Lower lobe of right lung (tissue), 2 donors: ENCODE measurements around the gene ROBO1. TPM values are rescaled to one million over a fixed set of nuclear protein-coding genes. Genes with fewer than 3 reads are reported as not detected.

Experiments
- ATAC-seq, 2 donors: fragments of 200-7000 bp; cut with Tn5 transposase; one replicate each; pipeline ENCODE4 v1.9.1; 2020 to 2022; ENCODE audit warnings: mild to moderate bottlenecking in 2 of 2, moderate library complexity in 2 of 2
- DNase-seq: peaks from one replicate; pipeline ENCODE4 v3.0.0-alpha.2; 2020
- H3K27ac ChIP-seq: fragments of 200-600 bp; one replicate; pipeline ENCODE4 v1.8.0; 2022
- H3K27me3 ChIP-seq: fragments of 200-600 bp; one replicate; pipeline ENCODE4 v1.8.0; 2022; ENCODE audit warnings: low read depth
- H3K36me3 ChIP-seq: fragments of 200-600 bp; one replicate; pipeline ENCODE4 v1.8.0; 2022; ENCODE audit warnings: mild to moderate bottlenecking
- H3K4me1 ChIP-seq: fragments of 200-600 bp; one replicate; pipeline ENCODE4 v1.8.0; 2022
- H3K4me3 ChIP-seq: fragments of 200-600 bp; one replicate; pipeline ENCODE4 v1.8.0; 2022; ENCODE audit warnings: mild to moderate bottlenecking
- H3K9me3 ChIP-seq: fragments of 200-600 bp; one replicate; pipeline ENCODE4 v1.8.0; 2022
- CTCF ChIP-seq: fragments of 200-600 bp; IDR thresholded peaks from one replicate; pipeline ENCODE4 v1.8.0; 2022; ENCODE audit warnings: antibody characterized with exemption, mild to moderate bottlenecking
- intact Hi-C: fragments of 100-400 bp; cut with DNase I; formaldehyde crosslinking; loops from one replicate; pipeline ENCODE4 v1.11.0; 2022
- total RNA-seq: library from RNA; stranded (reverse); fragmentation: NEBNext Ultra II Directional; extraction: Animal tissue kit (Norgen Biotek cat#: 25700); gene quantifications from one replicate; pipeline ENCODE4 v1.2.1, GENCODE V29; 2021
- donor health status: DM: no; HTN: yes; CAD: no; lungs with severe emphysema.

ROBO1 gene
- total RNA-seq, 1 donor from 2014 or later = 14.8 TPM

- Histone ChIP-seq H3K9me3 (no peaks in the 10 kb centered on the region), H3K4me1 (no peaks in the 10 kb centered on the region)
- ATAC-seq = no peak
These were observed 900.1 kb downstream of the ROBO1 start for GRCh38 chr3:78867409-78868372.

DNA sequence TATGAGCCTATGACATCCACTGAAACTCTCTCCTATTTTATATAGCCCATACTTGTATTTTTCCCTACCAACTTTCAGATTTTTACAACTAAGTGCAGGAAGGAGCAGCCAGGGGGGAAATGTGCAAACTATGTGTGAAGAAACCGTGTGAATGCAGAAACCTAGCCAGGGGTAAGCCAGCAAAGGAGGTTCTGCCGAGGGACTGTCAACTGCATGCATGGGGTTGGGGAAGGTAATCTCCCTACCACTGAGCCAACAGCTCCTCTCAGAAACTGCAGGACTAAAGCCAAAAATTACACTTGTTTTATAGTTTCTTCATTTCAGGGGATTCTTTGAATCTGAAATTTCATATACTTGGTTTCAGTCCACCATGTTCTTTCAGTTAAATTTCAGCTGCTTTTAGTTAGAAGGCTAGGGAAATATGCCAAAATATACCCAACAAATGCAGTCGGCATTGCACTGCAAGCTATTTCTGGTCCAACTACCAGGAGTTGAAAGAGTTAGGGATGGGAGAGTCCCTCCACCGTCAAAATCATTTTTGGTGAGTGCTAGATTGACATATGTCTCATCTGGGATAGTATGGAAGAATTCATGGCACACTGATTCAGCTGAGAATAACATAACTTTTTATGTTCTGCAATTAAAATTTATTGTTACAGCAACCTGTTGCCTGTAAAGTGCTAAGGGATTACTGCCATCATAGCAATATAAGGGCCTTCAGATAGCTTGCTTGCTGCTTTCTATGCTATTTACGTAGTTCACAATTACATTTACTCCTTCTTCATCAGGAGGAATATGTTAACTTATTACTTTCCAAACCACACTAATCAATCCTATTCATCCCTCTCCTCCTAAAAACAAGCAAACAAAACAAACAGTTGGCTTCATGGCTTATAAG, 904.2 kb downstream of the ROBO1 start:
- intact Hi-C loops = no loop called here

More at GRCh38 chr3:78867409-78868372, 900.1 kb downstream of the ROBO1 start:
- Histone ChIP-seq H3K27ac (no peak overlapping the region), H3K4me3 (no peak overlapping the region), H3K36me3 (no peaks in the 10 kb centered on the region), H3K27me3 (no peaks in the 10 kb centered on the region)
- DNase-seq = no peak
- intact Hi-C loops = no loop called here
- no peak for TF ChIP-seq CTCF

GRCh38 chr3:78861156-78861555, 906.6 kb downstream of the ROBO1 start:
- H3K4me1 ChIP-seq = no peaks in the 10 kb centered on the region
- DNase-seq (no peak), ATAC-seq (no peak)
- TF ChIP-seq CTCF = no peak
- H3K9me3 ChIP-seq = no peaks in the 10 kb centered on the region
- no peak overlapping the region for H3K4me3 ChIP-seq
- no peaks in the 10 kb centered on the region for H3K27me3 ChIP-seq
- intact Hi-C loops = no loop called here
- no peak overlapping the region for H3K27ac ChIP-seq
- H3K36me3 ChIP-seq = no peaks in the 10 kb centered on the region

More for the DNA sequence above, 904.2 kb downstream of the ROBO1 start:
- Histone ChIP-seq H3K9me3 (no peaks in the 10 kb centered on the region), H3K36me3 (no peaks in the 10 kb centered on the region), H3K4me3 (no peak overlapping the region), H3K27me3 (no peaks in the 10 kb centered on the region), H3K4me1 (no peaks in the 10 kb centered on the region), H3K27ac (no peak overlapping the region)
- ATAC-seq (no peak), DNase-seq (no peak)
- no peak for TF ChIP-seq CTCF

DNA sequence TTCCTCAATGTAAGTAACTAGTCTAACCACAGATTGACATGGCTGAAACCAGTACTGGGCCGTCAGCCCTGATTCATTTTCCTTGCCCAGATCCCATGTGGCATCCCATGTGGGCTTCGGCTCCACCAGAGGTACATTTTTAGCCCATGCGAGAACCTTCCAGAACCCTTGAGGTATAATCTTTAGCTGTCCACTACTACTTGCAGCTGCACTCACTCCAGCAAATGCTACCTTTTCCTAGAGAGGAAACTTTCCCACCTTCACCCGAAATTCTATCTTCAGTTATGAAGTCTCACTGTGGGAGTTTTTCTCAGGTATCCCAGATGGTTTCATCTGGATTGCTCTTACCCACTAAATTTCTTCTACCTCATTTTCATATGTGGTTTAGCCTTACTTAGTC, 907.2 kb downstream of the ROBO1 start:
- no peak overlapping the region for H3K27ac ChIP-seq
- intact Hi-C loops = no loop called here
- ATAC-seq = no peak
- no peaks in the 10 kb centered on the region for H3K27me3 ChIP-seq
- no peak for TF ChIP-seq CTCF
- no peak for DNase-seq
- H3K4me3 ChIP-seq = no peak overlapping the region
- no peaks in the 10 kb centered on the region for H3K9me3 ChIP-seq
- no peaks in the 10 kb centered on the region for H3K4me1 ChIP-seq
- no peaks in the 10 kb centered on the region for H3K36me3 ChIP-seq

DNA sequence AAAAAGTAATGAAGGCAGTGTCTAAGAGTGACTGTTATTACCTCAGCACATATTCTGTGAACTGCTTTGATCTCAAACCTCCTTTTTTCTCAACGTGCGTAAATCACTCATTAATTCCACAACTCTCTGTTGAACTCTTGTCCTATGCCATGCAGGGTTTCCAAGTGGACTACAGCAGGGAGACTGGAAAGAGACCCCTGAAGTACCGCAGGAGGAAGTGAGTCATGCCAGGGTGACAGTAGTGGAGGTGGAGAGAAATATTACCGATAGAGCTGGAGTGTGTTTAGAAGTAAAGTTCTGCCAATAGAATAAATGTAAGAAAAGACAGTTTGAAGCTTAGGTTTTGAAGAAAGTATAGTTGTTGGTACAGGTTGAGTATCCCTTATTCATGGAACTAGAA, 908.9 kb downstream of the ROBO1 start:
- no peaks in the 10 kb centered on the region for H3K36me3 ChIP-seq
- no peak for ATAC-seq
- H3K27ac ChIP-seq = no peak overlapping the region
- no peak for TF ChIP-seq CTCF
- no peaks in the 10 kb centered on the region for H3K4me1 ChIP-seq
- H3K9me3 ChIP-seq = no peaks in the 10 kb centered on the region
- intact Hi-C loops = no loop called here
- H3K4me3 ChIP-seq = no peak overlapping the region
- no peaks in the 10 kb centered on the region for H3K27me3 ChIP-seq
- DNase-seq = no peak
